ENCODE measurements around the gene SETD1A. TPM values are rescaled to one million over a fixed set of nuclear protein-coding genes. Genes with fewer than 3 reads are reported as not detected.

The SETD1A gene
- total and polyA plus RNA-seq, 2 of the 8 experiments (the other 6 are each of a cell fraction or from before 2014, with no cell fraction given) = 4.8 to 29.0 TPM

DNA sequence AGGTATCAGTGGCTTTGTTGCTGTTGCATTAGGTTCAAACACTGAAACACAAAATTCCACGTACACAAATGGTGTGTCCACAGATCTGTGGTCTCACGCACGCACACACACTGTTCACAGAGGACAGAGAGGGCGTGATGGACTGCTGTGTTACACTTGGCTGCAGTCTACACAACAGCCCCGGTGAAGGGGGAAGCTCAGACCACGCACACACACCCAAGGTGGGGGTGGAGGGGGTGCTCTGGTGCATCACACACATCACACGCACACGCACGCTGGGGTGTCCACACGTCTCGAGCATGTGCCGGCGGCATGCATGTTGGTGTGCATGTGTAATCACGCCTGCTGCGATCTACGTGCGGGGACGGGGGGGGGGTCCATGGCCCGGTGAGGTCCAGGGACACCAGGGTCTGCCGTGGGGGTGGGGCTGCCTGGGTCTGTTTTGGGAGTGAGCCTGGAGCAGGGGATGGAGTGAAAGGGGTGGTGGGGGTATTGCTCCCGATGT, 34.8 kb downstream of the SETD1A start:
- no peak for FAIRE-seq
- Histone ChIP-seq H3K9ac (replicated peaks in 1 of 4; ENCODE audit: extremely low read depth in 1 of 4, low read depth in 3 of 4, low read length in 3 of 4) (no peak overlapping the region), H3K56ac (replicated peaks; ENCODE audit: insufficient read length, low read depth, low read length) (no peak overlapping the region), H2BK20ac (ENCODE audit: low read length) (no peak overlapping the region), H3K79me2 (ENCODE audit: control insufficient read depth in 1 of 2, insufficient read depth in 2 of 2, low read length in 2 of 2) (no peaks in the 10 kb centered on the region), H3K27ac (ENCODE audit: low read depth, low read length) (no peak overlapping the region), H4K20me1 (replicated peaks in 1 of 2; ENCODE audit: control insufficient read depth in 1 of 2, insufficient read depth in 2 of 2, low read length in 2 of 2) (peaks cover 0 to 3% of the 10 kb centered on the region in 2 experiments), H2BK12ac (ENCODE audit: low read depth, low read length) (0 out of 2 replicates have a peak overlapping the region, but pooled peaks have one; percentile 60), H3K9me3 (ENCODE audit: insufficient read depth in 2 of 2, low read depth in 1 of 2, low read length in 1 of 2) (no peaks in the 10 kb centered on the region), H3K23ac (ENCODE audit: insufficient read length) (no peak overlapping the region), H2BK15ac (ENCODE audit: low read length) (no peak overlapping the region), H2AK5ac (ENCODE audit: low read depth, low read length) (no peak overlapping the region), H2BK120ac (replicated peaks; ENCODE audit: low read depth, low read length) (no peak overlapping the region), H3K18ac (ENCODE audit: extremely low read depth, low read length) (no peak overlapping the region), H3K79me1 (ENCODE audit: low read depth, low read length) (no peaks in the 10 kb centered on the region), H3K23me2 (ENCODE audit: low read depth, low read length) (peaks cover 7% of the 10 kb centered on the region), H4K5ac (ENCODE audit: insufficient read length, low read depth, low read length) (no peak overlapping the region), H4K91ac (replicated peaks; ENCODE audit: insufficient read length, low read length) (no peak overlapping the region), H3K36me3 (ENCODE audit: control insufficient read depth in 2 of 4, insufficient read depth in 4 of 4, low read length in 3 of 4) (no peaks in the 10 kb centered on the region), H3K27me3 (replicated peaks in 1 of 4; ENCODE audit: control insufficient read depth in 3 of 4, extremely low read depth in 1 of 4, insufficient read depth in 3 of 4, low read length in 3 of 4) (no peaks in the 10 kb centered on the region; a peak in 1 of 7 replicates), H3K4me1 (replicated peaks in 1 of 4; ENCODE audit: control insufficient read depth in 3 of 4, insufficient read depth in 4 of 4, low read length in 3 of 4) (peaks cover 0 to 7% (median 4%) of the 10 kb centered on the region in 4 experiments; a peak in 4 of 7 replicates), H3K4me3 (ENCODE audit: extremely low read depth in 1 of 4, insufficient read depth in 2 of 4, low read depth in 3 of 4, low read length in 4 of 4) (no peak overlapping the region), H2AFZ (ENCODE audit: low read length) (no peak overlapping the region), H2BK5ac (ENCODE audit: low read depth, low read length) (no peak overlapping the region), H3K14ac (ENCODE audit: insufficient read length) (no peak overlapping the region), H3K4ac (replicated peaks; ENCODE audit: insufficient read length, low read depth, low read length) (no peak overlapping the region), H3K4me2 (ENCODE audit: insufficient read depth in 1 of 2, low read depth in 2 of 2, low read length in 2 of 2) (no peak overlapping the region), H4K8ac (ENCODE audit: extremely low read depth, insufficient read depth, low read length) (no peak overlapping the region)
- ChIA-PET POLR2A (ENCODE audit: partially characterized antibody) (no interaction called here), CTCF (ENCODE audit: partially characterized antibody) (interaction anchor here (1.8 kb wide), 1 partner anchor 50 kb away, joined by 9 read pairs; no protein-coding TSS in a partner anchor)
- no peak for DNase-seq (ENCODE audit: low read depth in 1 of 2, low spot score in 2 of 2)
- TF ChIP-seq POU5F1 (IDR thresholded peaks at IDR 0.05; ENCODE audit: low read depth, low read length) = no peak
- TF ChIP-seq SIN3A (conservative IDR thresholded peaks at IDR 0.05 in 1 of 2, IDR thresholded peaks at IDR 0.05 in 1 of 2; ENCODE audit: low read depth in 1 of 2, low read length in 2 of 2) = no peak
- WGBS, 2 experiments (ENCODE audit: extremely low coverage in 1 of 2, insufficient coverage in 1 of 2, insufficient read length in 1 of 2, insufficient replicate concordance in 2 of 2, low coverage in 1 of 2, low lambda C conversion rate in 2 of 2, missing lambda C conversion rate in 1 of 2) = 95% methylated on average over 18 of the region's 21 CpGs; no CpG with 5 or more reads in 1 of the 2 experiments

Measured in H1 (cell line).